IPS DF 4.7 (cell line): Measurements from ENCODE around the gene CEP162.
"Not testable (repeated sequence)": the region's sequence is repeated elsewhere in the genome, so short reads cannot be mapped to it uniquely, and the experiment has no call there.

Experiments
- DNase-seq: peaks from one replicate; pipeline ENCODE4 v3.0.0-alpha.2; 2013; ENCODE audit warnings: low spot score; ENCODE audit errors: extremely low read depth

The CEP162 gene

GRCh38 chr6:84141521-84141920 lies 85.9 kb downstream of the CEP162 start:
- DNase-seq, result no peak

- no peak for DNase-seq
These were observed 88.1 kb downstream of the CEP162 start for GRCh38 chr6:84139311-84139710.

GRCh38 chr6:84137989-84138575 lies 89.4 kb downstream of the CEP162 start:
- DNase-seq, result no peak

- no peak for DNase-seq
These were observed 90.4 kb downstream of the CEP162 start for GRCh38 chr6:84137051-84137375.

- DNase-seq, result no peak
These were observed 90.9 kb downstream of the CEP162 start for GRCh38 chr6:84136364-84137050.

- no peak for DNase-seq
These were observed 92.2 kb downstream of the CEP162 start for GRCh38 chr6:84135291-84135690.

GRCh38 chr6:84133385-84133784 lies 94.1 kb downstream of the CEP162 start:
- not testable (repeated sequence) for DNase-seq

GRCh38 chr6:84129588-84129987 lies 97.9 kb downstream of the CEP162 start:
- DNase-seq, result not testable (repeated sequence)

GRCh38 chr6:84123186-84123585 lies 104.3 kb downstream of the CEP162 start:
- no peak for DNase-seq

GRCh38 chr6:84119277-84119676 lies 108.2 kb downstream of the CEP162 start:
- DNase-seq, result no peak

- no peak for DNase-seq
These were observed 109.3 kb downstream of the CEP162 start for GRCh38 chr6:84118191-84118590.

GRCh38 chr6:84114933-84115594 lies 112.4 kb downstream of the CEP162 start:
- DNase-seq, result not testable (repeated sequence)

- not testable (repeated sequence) for DNase-seq
These were observed 116.1 kb downstream of the CEP162 start for GRCh38 chr6:84111351-84111750.

GRCh38 chr6:84107495-84107894 lies 119.9 kb downstream of the CEP162 start:
- DNase-seq, result no peak

- not testable (repeated sequence) for DNase-seq
These were observed 122.1 kb downstream of the CEP162 start for GRCh38 chr6:84105215-84105924.

- DNase-seq, result no peak
These were observed 124.4 kb downstream of the CEP162 start for GRCh38 chr6:84103029-84103428.

GRCh38 chr6:84095156-84095555 lies 132.3 kb downstream of the CEP162 start:
- DNase-seq, result no peak

GRCh38 chr6:84093441-84094435 lies 133.7 kb downstream of the CEP162 start:
- no peak for DNase-seq

GRCh38 chr6:84089552-84089951 lies 137.9 kb downstream of the CEP162 start:
- no peak for DNase-seq

GRCh38 chr6:84089081-84089480 lies 138.4 kb downstream of the CEP162 start:
- DNase-seq, result no peak
